Measurements from ENCODE around the gene ZNF280A. TPM values are rescaled to one million over a fixed set of nuclear protein-coding genes. Genes with fewer than 3 reads are reported as not detected.

ZNF280A gene
- total RNA-seq (2014; rRNA removed; shearing (Covaris generic)): 0.15 and 0.31 TPM in 2 replicates

DNA sequence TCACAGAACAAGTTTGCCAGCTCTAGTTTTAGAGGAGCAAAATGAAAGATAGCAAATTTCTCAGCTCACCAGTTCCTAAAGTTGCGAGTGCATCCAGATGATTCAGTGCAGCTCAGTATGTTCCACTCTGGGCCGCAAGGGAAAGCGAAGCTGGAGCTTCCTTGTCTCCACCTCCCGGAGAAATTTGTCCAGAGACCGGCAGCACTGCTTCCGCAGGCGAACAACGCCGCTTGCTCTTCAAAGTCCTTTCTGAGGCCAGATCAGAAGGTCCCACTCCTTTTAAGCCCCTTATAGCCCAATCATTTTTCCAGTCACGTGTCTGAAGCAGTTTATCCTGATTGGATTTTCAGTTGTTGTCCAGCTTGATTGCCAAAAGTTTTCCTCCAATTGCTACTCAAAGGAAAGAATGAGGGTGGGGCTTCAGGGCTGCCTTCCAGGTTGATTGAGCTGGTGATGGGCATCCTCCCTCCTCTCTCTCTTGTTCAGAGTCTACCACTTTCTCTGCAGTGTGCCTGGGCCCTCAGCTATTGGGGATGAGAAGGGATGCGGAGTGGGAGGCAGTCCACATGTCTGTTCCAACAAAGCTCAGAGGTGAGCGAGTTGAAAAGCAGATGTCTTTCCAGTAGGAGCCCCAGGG lies at the start of gene ZNF280A:
Gene ZNF280A (minus strand): TSS at position 251 of the 637 bp plus-strand sequence. CDS start 4,640 bp downstream, outside the sequence.
- DNase-seq: peak; percentile 49
- H3K4me3 ChIP-seq (ENCODE audit: insufficient read depth, low read depth, low read length): no peak within 1 kb of the TSS
- peaks cover 16% of the 10 kb centered on the region for H3K27me3 ChIP-seq (ENCODE audit: control insufficient read depth, insufficient read depth, low read length)
- no peaks in the 10 kb centered on the region for H3K36me3 ChIP-seq (replicated peaks; ENCODE audit: control insufficient read depth, insufficient read depth, low read length)

DNA sequence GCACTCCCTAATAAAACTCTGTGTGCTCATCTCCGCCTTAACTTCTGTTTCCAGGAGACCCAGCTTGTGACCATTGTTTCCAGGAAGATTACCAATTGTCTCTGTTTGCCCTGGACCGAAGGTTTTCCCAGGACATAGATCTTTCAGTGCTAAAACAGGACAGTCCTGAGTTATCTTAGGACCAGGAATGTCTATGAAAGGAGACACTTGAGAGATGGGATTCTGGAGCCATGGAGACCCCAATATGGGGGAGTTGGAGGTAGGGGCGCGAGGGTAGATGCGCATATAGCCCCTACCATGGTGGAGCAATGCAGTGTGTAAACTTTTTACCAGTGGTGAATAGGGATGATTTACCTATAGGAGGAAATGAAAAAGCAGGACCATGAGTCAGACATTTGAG lies 49.1 kb upstream of the ZNF280A start:
- no peak for DNase-seq
- peaks cover 80% of the 10 kb centered on the region for H3K27me3 ChIP-seq (ENCODE audit: control insufficient read depth, insufficient read depth, low read length)

GRCh38 chr22:22565981-22566380 lies 45.9 kb upstream of the ZNF280A start:
- Histone ChIP-seq H3K4me3 (ENCODE audit: insufficient read depth, low read depth, low read length) (no peak overlapping the region), H3K36me3 (replicated peaks; ENCODE audit: control insufficient read depth, insufficient read depth, low read length) (no peaks in the 10 kb centered on the region), H3K27me3 (ENCODE audit: control insufficient read depth, insufficient read depth, low read length) (peaks cover 67% of the 10 kb centered on the region)
- DNase-seq: no peak

More for the DNA sequence above, 49.1 kb upstream of the ZNF280A start:
- Histone ChIP-seq H3K36me3 (replicated peaks; ENCODE audit: control insufficient read depth, insufficient read depth, low read length) (no peaks in the 10 kb centered on the region), H3K4me3 (ENCODE audit: insufficient read depth, low read depth, low read length) (no peak overlapping the region)

- H3K36me3 ChIP-seq (replicated peaks; ENCODE audit: control insufficient read depth, insufficient read depth, low read length): no peaks in the 10 kb centered on the region
- peak; percentile 89 for DNase-seq
- peaks cover 27% of the 10 kb centered on the region for H3K27me3 ChIP-seq (ENCODE audit: control insufficient read depth, insufficient read depth, low read length)
- H3K4me3 ChIP-seq (ENCODE audit: insufficient read depth, low read depth, low read length): no peak within 1 kb of the TSS
These were observed 39.0 kb upstream of the ZNF280A start, which contains the start of gene PRAME for GRCh38 chr22:22558972-22559603. Gene PRAME (minus strand): TSS chr22:22559265. CDS start chr22:22556832, 2,433 bp downstream.

- H3K36me3 ChIP-seq (replicated peaks; ENCODE audit: control insufficient read depth, insufficient read depth, low read length): no peaks in the 10 kb centered on the region
- peak; percentile 54 for DNase-seq
- H3K4me3 ChIP-seq (ENCODE audit: insufficient read depth, low read depth, low read length): no peak overlapping the region
- H3K27me3 ChIP-seq (ENCODE audit: control insufficient read depth, insufficient read depth, low read length): peaks cover 29% of the 10 kb centered on the region
These were observed 38.3 kb upstream of the ZNF280A start for GRCh38 chr22:22558071-22558971.

DNA sequence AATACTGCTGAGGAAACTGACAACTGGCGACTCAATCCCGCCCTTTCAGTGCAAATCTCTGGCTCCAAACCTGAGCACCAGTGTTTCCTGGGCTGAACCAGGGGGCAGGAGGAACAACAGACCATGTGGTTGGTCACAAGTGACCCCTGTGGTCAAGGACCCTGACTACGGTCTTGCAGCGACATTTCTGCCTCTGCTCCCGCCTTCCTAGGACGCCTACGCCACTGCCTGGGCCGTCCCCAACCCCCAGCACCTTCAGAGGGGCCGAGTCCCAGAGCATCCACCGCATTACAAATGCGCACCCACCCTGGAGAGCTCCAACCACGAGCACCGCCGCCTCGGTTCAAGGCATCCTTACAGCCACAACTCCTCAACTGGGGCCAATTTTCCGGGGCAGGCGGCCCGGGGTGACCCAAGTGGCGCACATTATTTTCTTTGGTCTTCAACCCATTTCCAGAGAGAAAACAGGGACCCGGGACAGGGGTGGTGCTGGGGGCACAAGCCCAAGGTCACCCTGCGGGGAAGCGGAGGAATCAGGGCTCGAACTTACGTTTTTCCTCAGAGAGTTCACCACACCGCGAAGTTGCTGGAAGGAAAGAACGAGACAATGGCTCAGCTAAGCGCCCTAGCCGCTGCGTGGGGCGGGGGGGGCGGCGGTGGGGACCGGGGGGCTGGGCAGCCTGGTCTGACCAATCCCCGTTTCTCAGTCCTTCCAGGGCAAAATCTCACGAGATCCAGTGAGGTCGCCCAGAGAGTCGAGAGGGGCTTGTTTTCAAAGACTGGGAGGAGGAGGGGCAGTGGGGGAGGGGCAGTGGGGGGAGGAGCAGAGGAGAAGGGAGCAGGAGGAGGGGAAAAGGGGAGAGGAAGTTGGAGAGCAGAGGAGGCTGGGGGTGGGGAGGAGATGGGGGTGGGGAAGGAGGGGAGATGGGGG lies 37.2 kb upstream of the ZNF280A start:
- no peak overlapping the region for H3K4me3 ChIP-seq (ENCODE audit: insufficient read depth, low read depth, low read length)
- peaks cover 25% of the 10 kb centered on the region for H3K27me3 ChIP-seq (ENCODE audit: control insufficient read depth, insufficient read depth, low read length)
- peak; percentile 36 for DNase-seq
- H3K36me3 ChIP-seq (replicated peaks; ENCODE audit: control insufficient read depth, insufficient read depth, low read length): no peaks in the 10 kb centered on the region

DNA sequence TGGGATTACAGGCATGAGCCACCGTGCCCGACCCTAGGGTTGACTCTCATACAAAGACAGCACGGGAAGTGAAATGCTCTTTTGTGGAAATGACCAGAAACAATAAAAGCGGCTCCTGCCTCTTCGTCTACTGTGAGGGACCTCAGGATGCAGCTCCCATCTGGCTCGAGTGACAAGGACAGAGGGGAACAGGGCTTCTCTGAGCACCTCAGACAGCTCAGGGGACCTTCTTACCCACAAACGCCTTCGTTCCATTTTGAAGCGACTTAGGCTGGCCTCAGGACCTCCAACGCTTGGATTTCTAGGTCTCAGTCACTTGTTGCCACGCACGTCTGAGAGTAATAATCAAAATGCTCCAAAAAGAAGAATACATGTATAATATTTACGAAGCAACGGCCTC lies 36.5 kb upstream of the ZNF280A start:
- H3K27me3 ChIP-seq (ENCODE audit: control insufficient read depth, insufficient read depth, low read length): peaks cover 22% of the 10 kb centered on the region
- H3K4me3 ChIP-seq (ENCODE audit: insufficient read depth, low read depth, low read length): no peak overlapping the region
- H3K36me3 ChIP-seq (replicated peaks; ENCODE audit: control insufficient read depth, insufficient read depth, low read length): no peaks in the 10 kb centered on the region
- no peak for DNase-seq

DNA sequence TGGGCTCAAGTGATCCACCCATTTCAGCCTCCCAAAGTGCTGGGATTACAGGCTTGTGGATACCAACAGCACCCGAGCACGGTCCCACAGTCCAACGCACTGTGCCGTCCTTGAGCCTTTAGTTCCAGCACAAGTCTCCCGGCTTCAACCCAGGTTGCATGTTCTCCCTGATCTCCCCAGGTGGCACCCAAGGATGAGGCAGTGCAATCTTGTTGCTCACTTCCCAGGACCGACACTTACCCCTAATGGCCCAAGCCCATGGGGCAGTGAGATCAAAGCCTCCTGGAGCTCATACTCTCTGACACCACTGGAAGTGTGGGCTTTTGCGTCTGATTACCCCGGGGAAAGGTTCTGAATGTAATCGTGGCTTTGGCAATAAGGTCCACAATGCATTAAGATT lies 35.5 kb upstream of the ZNF280A start:
- H3K36me3 ChIP-seq (replicated peaks; ENCODE audit: control insufficient read depth, insufficient read depth, low read length): no peaks in the 10 kb centered on the region
- H3K27me3 ChIP-seq (ENCODE audit: control insufficient read depth, insufficient read depth, low read length): peaks cover 27% of the 10 kb centered on the region
- no peak for DNase-seq
- H3K4me3 ChIP-seq (ENCODE audit: insufficient read depth, low read depth, low read length): no peak overlapping the region

DNA sequence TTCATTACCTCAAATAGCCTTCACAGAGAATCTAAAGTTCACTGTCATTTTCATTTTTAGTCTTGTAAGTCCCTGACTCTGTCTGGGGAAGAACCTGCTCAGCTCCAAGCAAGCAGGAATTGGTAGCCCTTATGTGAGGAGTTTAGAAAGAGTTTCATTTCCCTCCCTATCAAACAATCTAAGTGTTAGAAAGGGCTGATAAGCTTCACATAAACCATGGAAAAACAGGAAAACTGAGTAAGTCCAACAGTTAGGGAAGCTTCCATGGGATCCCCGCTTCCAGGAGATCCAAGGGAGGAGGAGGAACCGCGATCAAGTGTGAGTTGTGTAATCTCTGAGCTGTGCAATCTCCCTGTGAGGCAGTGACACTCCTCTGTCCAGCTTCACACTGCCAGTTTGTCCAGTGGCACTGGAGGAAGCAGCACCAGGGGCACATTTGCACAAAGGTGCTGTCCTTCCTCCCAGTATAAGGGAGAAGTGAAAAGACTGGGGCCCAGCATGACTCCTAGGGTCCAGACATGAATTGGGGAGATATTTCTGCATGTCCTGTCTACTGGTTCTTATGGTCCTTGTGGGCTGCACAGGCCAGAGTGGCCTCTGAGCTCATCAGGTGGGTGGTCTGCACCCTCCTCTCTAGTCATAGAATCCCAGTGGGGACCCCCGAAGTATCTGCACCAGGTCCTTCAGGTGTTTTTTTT lies 34.7 kb upstream of the ZNF280A start:
- no peak overlapping the region for H3K4me3 ChIP-seq (ENCODE audit: insufficient read depth, low read depth, low read length)
- no peaks in the 10 kb centered on the region for H3K36me3 ChIP-seq (replicated peaks; ENCODE audit: control insufficient read depth, insufficient read depth, low read length)
- H3K27me3 ChIP-seq (ENCODE audit: control insufficient read depth, insufficient read depth, low read length): peaks cover 32% of the 10 kb centered on the region
- no peak for DNase-seq

DNA sequence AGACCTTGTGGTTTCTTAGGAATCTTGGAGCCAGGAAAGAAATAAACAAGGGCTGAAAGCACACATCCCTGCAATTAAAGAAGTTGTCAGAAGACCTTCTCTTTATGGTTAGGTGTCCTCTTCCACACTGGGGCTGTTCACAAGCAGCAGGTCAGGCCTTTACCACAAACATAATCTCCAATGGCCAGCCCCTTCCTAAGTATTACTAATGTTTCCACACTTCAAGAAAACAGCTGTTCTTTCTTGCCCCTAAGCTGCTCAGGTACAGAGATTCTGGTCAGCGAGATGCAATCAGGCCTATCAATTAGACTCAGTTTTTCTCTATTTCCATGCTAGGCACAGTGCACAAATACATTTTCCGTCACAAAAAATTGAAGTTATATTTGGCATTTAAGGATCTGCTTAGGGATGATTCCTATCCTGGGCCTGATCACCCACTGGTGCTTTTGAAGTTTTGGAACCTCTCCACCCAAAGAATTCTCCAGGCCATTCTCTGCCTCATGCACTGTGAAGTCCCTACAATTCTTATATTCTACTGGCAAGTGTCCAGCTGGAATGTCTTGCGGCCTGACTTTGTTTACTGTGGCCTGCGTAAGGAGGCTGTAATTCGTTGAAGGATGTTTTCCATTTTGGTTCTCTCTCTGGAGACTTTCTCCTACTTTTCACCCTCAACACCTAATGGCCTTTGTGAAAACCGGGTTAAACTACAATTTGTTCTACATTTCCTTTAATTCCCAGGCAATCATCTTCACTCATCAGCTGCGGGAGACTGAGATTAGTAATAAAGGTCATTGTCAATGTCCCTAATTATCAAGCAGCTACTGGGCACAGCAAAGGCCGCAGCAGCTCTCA lies 33.9 kb upstream of the ZNF280A start:
- H3K27me3 ChIP-seq (ENCODE audit: control insufficient read depth, insufficient read depth, low read length): peaks cover 40% of the 10 kb centered on the region
- H3K4me3 ChIP-seq (ENCODE audit: insufficient read depth, low read depth, low read length): no peak overlapping the region
- H3K36me3 ChIP-seq (replicated peaks; ENCODE audit: control insufficient read depth, insufficient read depth, low read length): no peaks in the 10 kb centered on the region
- DNase-seq: no peak

DNA sequence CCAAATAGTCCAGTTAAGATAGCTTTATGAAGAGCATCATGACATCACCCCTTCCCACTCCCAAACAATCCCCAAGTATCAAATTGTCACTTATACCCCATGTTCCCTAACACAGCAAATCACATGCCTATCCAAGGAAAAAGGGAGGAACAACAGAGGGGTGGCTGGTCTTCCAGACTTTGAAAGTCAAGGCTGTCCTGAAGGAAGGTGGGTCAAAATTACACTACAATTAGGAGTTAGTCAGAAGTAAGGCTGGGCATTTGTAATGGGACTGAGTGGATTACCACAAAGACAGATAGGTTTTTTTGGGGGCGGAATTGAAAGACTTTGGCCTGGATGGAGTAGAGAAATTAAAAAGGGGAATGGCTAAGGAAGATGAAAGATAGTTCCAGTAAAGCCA lies 33.1 kb upstream of the ZNF280A start:
- Histone ChIP-seq H3K4me3 (ENCODE audit: insufficient read depth, low read depth, low read length) (no peak overlapping the region), H3K27me3 (ENCODE audit: control insufficient read depth, insufficient read depth, low read length) (peaks cover 48% of the 10 kb centered on the region), H3K36me3 (replicated peaks; ENCODE audit: control insufficient read depth, insufficient read depth, low read length) (no peaks in the 10 kb centered on the region)
- DNase-seq: no peak

DNA sequence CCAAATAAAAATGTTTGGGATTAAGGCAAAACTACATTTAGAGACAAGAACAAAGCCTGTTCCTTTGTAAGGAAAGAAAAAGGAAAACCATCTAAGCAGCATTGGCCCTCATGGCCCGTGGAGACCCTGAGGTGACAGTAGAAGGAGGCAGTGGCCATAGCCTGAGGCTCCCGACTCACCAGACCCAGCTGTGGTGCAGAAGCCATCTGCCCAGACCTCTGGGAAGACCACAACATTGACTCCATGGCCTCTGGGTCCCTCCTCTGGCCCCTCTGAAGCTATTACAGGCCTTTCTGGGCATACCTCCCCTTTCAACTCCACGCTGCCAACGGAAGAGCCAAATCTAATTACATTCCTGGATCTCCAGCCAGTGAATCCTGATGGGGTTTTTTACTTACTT lies 32.6 kb upstream of the ZNF280A start:
- peak; percentile 79 for DNase-seq
- Histone ChIP-seq H3K4me3 (ENCODE audit: insufficient read depth, low read depth, low read length) (no peak overlapping the region), H3K27me3 (ENCODE audit: control insufficient read depth, insufficient read depth, low read length) (peaks cover 50% of the 10 kb centered on the region), H3K36me3 (replicated peaks; ENCODE audit: control insufficient read depth, insufficient read depth, low read length) (no peaks in the 10 kb centered on the region)
